ENCODE data around the gene DPP9. TPM values are rescaled to one million over a fixed set of nuclear protein-coding genes. Genes with fewer than 3 reads are reported as not detected.

The DPP9 gene
- polyA plus RNA-seq, 1 of the 3 experiments (the other 2 are of a cell fraction): 17.1 TPM

GRCh38 chr19:4638317-4638716 is 85.3 kb downstream of the DPP9 start (continued):
- TF ChIP-seq REST (IDR thresholded peaks at IDR 0.05; ENCODE audit: low read depth, low read length) (no peak), TCF12 (IDR thresholded peaks at IDR 0.05) (no peak)

- Histone ChIP-seq H4K20me1 (ENCODE audit: insufficient read depth) (no peaks in the 10 kb centered on the region), H3K27me3 (ENCODE audit: insufficient read depth) (no peaks in the 10 kb centered on the region), H3K9me2 (no peaks in the 10 kb centered on the region), H2AFZ (ENCODE audit: low read depth) (peak overlapping the region; percentile 97), H3K4me3 (ENCODE audit: low read depth in 2 of 2, low read length in 1 of 2) (peak overlapping the region; percentile 39 to 69; a peak in 3 of 4 replicates), H3K9me3 (no peaks in the 10 kb centered on the region), H3K79me2 (ENCODE audit: insufficient read depth) (peaks cover 17% of the 10 kb centered on the region), H3K4me2 (peak overlapping the region; percentile 84), H3K36me3 (replicated peaks in 1 of 2; ENCODE audit: control insufficient read depth in 1 of 2, insufficient read depth in 2 of 2, low read length in 1 of 2) (no peaks in the 10 kb centered on the region), H3K27ac (ENCODE audit: low read depth in 2 of 2, low read length in 1 of 2) (no peak overlapping the region), H3F3A (replicated peaks; ENCODE audit: insufficient read depth) (peaks cover 32% of the 10 kb centered on the region), H3K9ac (peak overlapping the region; percentile 52; the same call in 1 of the 2 replicates), H3K4me1 (ENCODE audit: control insufficient read depth in 1 of 2, insufficient read depth in 2 of 2, low read depth in 1 of 2, low read length in 1 of 2) (peaks cover 3 to 20% of the 10 kb centered on the region in 2 experiments; a peak in 1 of 4 replicates)
- no peak for TF ChIP-seq RAD21 (IDR thresholded peaks at IDR 0.05; ENCODE audit: low read length)
- no peak for TF ChIP-seq MEF2A (IDR thresholded peaks at IDR 0.05; ENCODE audit: borderline replicate concordance, low read depth)
- no peak for TF ChIP-seq MAX (IDR thresholded peaks at IDR 0.05; ENCODE audit: low read depth)
- TF ChIP-seq PBX3 (IDR thresholded peaks at IDR 0.05): no peak
- no peak for TF ChIP-seq GABPA (IDR thresholded peaks at IDR 0.05; ENCODE audit: low read depth)
- TF ChIP-seq TCF12 (IDR thresholded peaks at IDR 0.05): no peak
- TF ChIP-seq NFIC (IDR thresholded peaks at IDR 0.05; ENCODE audit: borderline replicate concordance): no peak
- TF ChIP-seq REST (IDR thresholded peaks at IDR 0.05; ENCODE audit: low read depth, low read length): no peak
- no peak for TF ChIP-seq CHD2 (IDR thresholded peaks at IDR 0.05; ENCODE audit: low read length, partially characterized antibody)
- TF ChIP-seq YY1 (IDR thresholded peaks at IDR 0.05; ENCODE audit: low read depth): no peak
- no peak for TF ChIP-seq RFX5 (IDR thresholded peaks at IDR 0.05; ENCODE audit: low read length)
- TF ChIP-seq EP300 (IDR thresholded peaks at IDR 0.05; ENCODE audit: borderline replicate concordance in 1 of 2, low read depth in 1 of 2, low read length in 1 of 2): no peak
- TF ChIP-seq RCOR1 (IDR thresholded peaks at IDR 0.05; ENCODE audit: low read length): no peak
- no peak for TF ChIP-seq MXI1 (IDR thresholded peaks at IDR 0.05; ENCODE audit: low read depth, low read length)
- TF ChIP-seq SMC3 (IDR thresholded peaks at IDR 0.05; ENCODE audit: low read depth, low read length): no peak
- no peak for TF ChIP-seq IRF3 (IDR thresholded peaks at IDR 0.05; ENCODE audit: low read depth, low read length)
- TF ChIP-seq TAF1 (IDR thresholded peaks at IDR 0.05; ENCODE audit: borderline replicate concordance, low read depth, low read length): no peak
- no peak for TF ChIP-seq EZH2phosphoT487 (IDR thresholded peaks at IDR 0.05; ENCODE audit: borderline replicate concordance, low read depth)
- TF ChIP-seq POLR2AphosphoS5 (IDR thresholded peaks at IDR 0.05; ENCODE audit: low read depth, low read length): no peak
- ChIA-PET POLR2A (no interaction called here), CTCF (interaction anchor here (0.7 to 3.4 kb wide), 37 partner anchors 9 to 450 kb away, joined by 3 to 200 read pairs (median 5); partner anchors contain the start of genes LRG1, MYDGF, PLIN4 and PLIN5)
- DNase-seq: no peak
- WGBS (ENCODE audit: low lambda C conversion rate): 38% methylated on average over 7 of the region's 8 CpGs
These were observed 86.9 kb downstream of the DPP9 start for GRCh38 chr19:4636761-4637160.
